DMS79 treated with DMSO at 0.1 percent for 48 hours (cell line): Measurements from ENCODE around the gene SYCE3.

Experiments
- DNase-seq: peaks from one replicate; lab custom pipeline; 2025; lab: John Stamatoyannopoulos, UW

Gene SYCE3

GRCh38 chr22:50518606-50519005, 44.1 kb downstream of the SYCE3 start:
- no peak for DNase-seq

- no peak for DNase-seq
Observed at GRCh38 chr22:50517495-50518260, 45.0 kb downstream of the SYCE3 start.

- DNase-seq, result no peak
Observed at GRCh38 chr22:50516891-50517290, 45.8 kb downstream of the SYCE3 start.

- DNase-seq, result no peak
Observed at GRCh38 chr22:50516068-50516467, 46.7 kb downstream of the SYCE3 start.

GRCh38 chr22:50513175-50513574, 49.5 kb downstream of the SYCE3 start:
- DNase-seq, result no peak

GRCh38 chr22:50508897-50509296, 53.8 kb downstream of the SYCE3 start:
- no peak for DNase-seq

GRCh38 chr22:50507991-50508884, 54.5 kb downstream of the SYCE3 start, which contains the start of gene NCAPH2:
Gene NCAPH2 (plus strand): TSS chr22:50508224. CDS start chr22:50508338, 114 bp downstream.
- peak; percentile 70 for DNase-seq

- peak; percentile 69 for DNase-seq
Observed at GRCh38 chr22:50507421-50507990, 55.2 kb downstream of the SYCE3 start, which contains the start of gene LMF2. Gene LMF2 (minus strand): TSS chr22:50507702. CDS start chr22:50507675, 27 bp downstream.

- no peak for DNase-seq
Observed at GRCh38 chr22:50506611-50507420, 55.9 kb downstream of the SYCE3 start.

- DNase-seq, result no peak
Observed at GRCh38 chr22:50505776-50506610, 56.7 kb downstream of the SYCE3 start.

GRCh38 chr22:50505276-50505775, 57.4 kb downstream of the SYCE3 start:
- no peak for DNase-seq

GRCh38 chr22:50504369-50505211, 58.1 kb downstream of the SYCE3 start:
- no peak for DNase-seq

GRCh38 chr22:50503475-50504145, 59.1 kb downstream of the SYCE3 start:
- DNase-seq, result no peak

- no peak for DNase-seq
Observed at GRCh38 chr22:50502628-50503474, 59.9 kb downstream of the SYCE3 start.

GRCh38 chr22:50502096-50502495, 60.6 kb downstream of the SYCE3 start:
- no peak for DNase-seq
